Glomerular endothelial cell (primary cell): ENCODE measurements around the gene ZBTB37. TPM values are rescaled to one million over a fixed set of nuclear protein-coding genes. Genes with fewer than 3 reads are reported as not detected.
A peak's percentile ranks its signal among the peaks of the same experiment; 100 is the strongest.
"Not testable (repeated sequence)": the region's sequence is repeated elsewhere in the genome, so short reads cannot be mapped to it uniquely, and the experiment has no call there.

Experiments used
- DNase-seq: peaks from one replicate; pipeline ENCODE4 v3.0.0-alpha.2; 2011; ENCODE audit warnings: low read depth, low spot score; ENCODE audit errors: extremely low read depth
- total RNA-seq: library from RNA; depleted of rRNA; stranded (reverse); fragments of >200 nt; gene quantifications from 2 replicates; pipeline ENCODE4 v1.2.3, GENCODE V29; 2015

Gene ZBTB37
- total RNA-seq, result 4.6 and 5.0 TPM in 2 replicates

- no peak for DNase-seq
These were observed at the start of gene ZBTB37 for GRCh38 chr1:173868266-173869020. Gene ZBTB37 (plus strand): TSS chr1:173868380. CDS start chr1:173870226, 1,846 bp downstream.

- DNase-seq, result no peak
These were observed 49.7 kb upstream of the ZBTB37 start for GRCh38 chr1:173818459-173818858.

GRCh38 chr1:173821680-173822079 is 46.5 kb upstream of the ZBTB37 start:
- DNase-seq, result no peak

- DNase-seq, result no peak
These were observed 44.3 kb upstream of the ZBTB37 start for GRCh38 chr1:173823781-173824314.

- DNase-seq, result peak; percentile 92
These were observed 43.7 kb upstream of the ZBTB37 start, which contains the start of the genes CENPL and DARS2 for GRCh38 chr1:173824315-173825081. Gene CENPL (minus strand): TSS chr1:173824883. CDS start chr1:173811299, 13,584 bp downstream. Gene DARS2 (plus strand): TSS chr1:173824673. CDS start chr1:173825230, 557 bp downstream.

- no peak for DNase-seq
These were observed 40.6 kb upstream of the ZBTB37 start for GRCh38 chr1:173827611-173828010.

GRCh38 chr1:173832748-173833147 is 35.4 kb upstream of the ZBTB37 start:
- DNase-seq, result no peak

GRCh38 chr1:173852105-173852504 is 16.1 kb upstream of the ZBTB37 start:
- no peak for DNase-seq

- DNase-seq, result peak; percentile 91
These were observed 15.1 kb upstream of the ZBTB37 start for GRCh38 chr1:173853074-173853473.

- no peak for DNase-seq
These were observed 12.2 kb upstream of the ZBTB37 start for GRCh38 chr1:173856014-173856413.

- no peak for DNase-seq
These were observed 11.3 kb upstream of the ZBTB37 start for GRCh38 chr1:173856903-173857302.

GRCh38 chr1:173857363-173857917 is 10.7 kb upstream of the ZBTB37 start:
- DNase-seq, result no peak

- DNase-seq, result not testable (repeated sequence)
These were observed 8.6 kb upstream of the ZBTB37 start for GRCh38 chr1:173859547-173859946.

- DNase-seq, result no peak
These were observed 8.1 kb upstream of the ZBTB37 start for GRCh38 chr1:173860065-173860464.

GRCh38 chr1:173861731-173862145 is 6.4 kb upstream of the ZBTB37 start:
- DNase-seq, result no peak

- not testable (repeated sequence) for DNase-seq
These were observed 5.9 kb upstream of the ZBTB37 start for GRCh38 chr1:173862146-173862768.

- no peak for DNase-seq
These were observed 5.4 kb upstream of the ZBTB37 start for GRCh38 chr1:173862769-173863223.

- no peak for DNase-seq
These were observed 4.7 kb upstream of the ZBTB37 start for GRCh38 chr1:173863224-173864161.

GRCh38 chr1:173864179-173864867 is 3.9 kb upstream of the ZBTB37 start:
- DNase-seq, result no peak
